ENCODE measurements around the gene CRYBG1. TPM values are rescaled to one million over a fixed set of nuclear protein-coding genes. Genes with fewer than 3 reads are reported as not detected.

CRYBG1 gene
- total RNA-seq, 2 donors from 2014 or later, result 2.5 to 2.7 TPM

- WGBS, 2 experiments (ENCODE audit: insufficient coverage in 1 of 2, insufficient read length in 1 of 2), result 85 to 95% methylated on average over 5 of the region's 5 CpGs
- Mint-ChIP-seq H3K27ac (no peak overlapping the region), H3K4me1 (peaks cover 1% of the 10 kb centered on the region), H3K4me3 (no peak overlapping the region), H3K36me3 (ENCODE audit: low read depth) (no peaks in the 10 kb centered on the region), H3K9me3 (no peaks in the 10 kb centered on the region), H3K27me3 (ENCODE audit: insufficient read depth) (no peaks in the 10 kb centered on the region)
- no peaks in the 10 kb centered on the region for H3K9me3 ChIP-seq (ENCODE audit: control insufficient read depth, low read length)
- H3K36me3 ChIP-seq (ENCODE audit: control insufficient read depth, insufficient read depth, low read length), result no peaks in the 10 kb centered on the region
- TF ChIP-seq, protein P1, sequence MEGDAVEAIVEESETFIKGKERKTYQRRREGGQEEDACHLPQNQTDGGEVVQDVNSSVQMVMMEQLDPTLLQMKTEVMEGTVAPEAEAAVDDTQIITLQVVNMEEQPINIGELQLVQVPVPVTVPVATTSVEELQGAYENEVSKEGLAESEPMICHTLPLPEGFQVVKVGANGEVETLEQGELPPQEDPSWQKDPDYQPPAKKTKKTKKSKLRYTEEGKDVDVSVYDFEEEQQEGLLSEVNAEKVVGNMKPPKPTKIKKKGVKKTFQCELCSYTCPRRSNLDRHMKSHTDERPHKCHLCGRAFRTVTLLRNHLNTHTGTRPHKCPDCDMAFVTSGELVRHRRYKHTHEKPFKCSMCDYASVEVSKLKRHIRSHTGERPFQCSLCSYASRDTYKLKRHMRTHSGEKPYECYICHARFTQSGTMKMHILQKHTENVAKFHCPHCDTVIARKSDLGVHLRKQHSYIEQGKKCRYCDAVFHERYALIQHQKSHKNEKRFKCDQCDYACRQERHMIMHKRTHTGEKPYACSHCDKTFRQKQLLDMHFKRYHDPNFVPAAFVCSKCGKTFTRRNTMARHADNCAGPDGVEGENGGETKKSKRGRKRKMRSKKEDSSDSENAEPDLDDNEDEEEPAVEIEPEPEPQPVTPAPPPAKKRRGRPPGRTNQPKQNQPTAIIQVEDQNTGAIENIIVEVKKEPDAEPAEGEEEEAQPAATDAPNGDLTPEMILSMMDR (conservative IDR thresholded peaks at IDR 0.05), result no peak
- no peaks in the 10 kb centered on the region for H3K27me3 ChIP-seq (ENCODE audit: control insufficient read depth, insufficient read depth, low read length, poor library complexity, severe bottlenecking)
- H3K9ac ChIP-seq (ENCODE audit: extremely low read depth, low read length, poor library complexity, severe bottlenecking), result no peak overlapping the region
- no peaks in the 10 kb centered on the region for H3K4me1 ChIP-seq (ENCODE audit: control insufficient read depth, insufficient read depth, low read length)
- no peak overlapping the region for H3K27ac ChIP-seq (ENCODE audit: low read depth, low read length)
- DNase-seq, result no peak
- H3K4me3 ChIP-seq (ENCODE audit: low read length), result no peak overlapping the region
These were observed 211.9 kb downstream of the CRYBG1 start for GRCh38 chr6:106572436-106572835.

GRCh38 chr6:106572875-106573585 is 212.5 kb downstream of the CRYBG1 start:
- no peaks in the 10 kb centered on the region for H3K36me3 ChIP-seq (ENCODE audit: control insufficient read depth, insufficient read depth, low read length)
- H3K4me3 ChIP-seq (ENCODE audit: low read length), result no peak overlapping the region
- Mint-ChIP-seq H3K27me3 (ENCODE audit: insufficient read depth) (no peaks in the 10 kb centered on the region), H3K4me3 (no peak overlapping the region), H3K4me1 (peaks cover 1% of the 10 kb centered on the region), H3K36me3 (ENCODE audit: low read depth) (no peaks in the 10 kb centered on the region), H3K27ac (peak overlapping the region; percentile 33), H3K9me3 (no peaks in the 10 kb centered on the region)
- 90 to 92% methylated on average over 4 to 6 of the region's 6 CpGs for WGBS, 2 experiments (ENCODE audit: insufficient coverage in 1 of 2, insufficient read length in 1 of 2)
- H3K27me3 ChIP-seq (ENCODE audit: control insufficient read depth, insufficient read depth, low read length, poor library complexity, severe bottlenecking), result no peaks in the 10 kb centered on the region
- no peaks in the 10 kb centered on the region for H3K9me3 ChIP-seq (ENCODE audit: control insufficient read depth, low read length)
- no peak for DNase-seq
- no peak overlapping the region for H3K9ac ChIP-seq (ENCODE audit: extremely low read depth, low read length, poor library complexity, severe bottlenecking)
- H3K27ac ChIP-seq (ENCODE audit: low read depth, low read length), result no peak overlapping the region
- TF ChIP-seq, protein P1 (conservative IDR thresholded peaks at IDR 0.05), result no peak
- H3K4me1 ChIP-seq (ENCODE audit: control insufficient read depth, insufficient read depth, low read length), result no peaks in the 10 kb centered on the region

DNA sequence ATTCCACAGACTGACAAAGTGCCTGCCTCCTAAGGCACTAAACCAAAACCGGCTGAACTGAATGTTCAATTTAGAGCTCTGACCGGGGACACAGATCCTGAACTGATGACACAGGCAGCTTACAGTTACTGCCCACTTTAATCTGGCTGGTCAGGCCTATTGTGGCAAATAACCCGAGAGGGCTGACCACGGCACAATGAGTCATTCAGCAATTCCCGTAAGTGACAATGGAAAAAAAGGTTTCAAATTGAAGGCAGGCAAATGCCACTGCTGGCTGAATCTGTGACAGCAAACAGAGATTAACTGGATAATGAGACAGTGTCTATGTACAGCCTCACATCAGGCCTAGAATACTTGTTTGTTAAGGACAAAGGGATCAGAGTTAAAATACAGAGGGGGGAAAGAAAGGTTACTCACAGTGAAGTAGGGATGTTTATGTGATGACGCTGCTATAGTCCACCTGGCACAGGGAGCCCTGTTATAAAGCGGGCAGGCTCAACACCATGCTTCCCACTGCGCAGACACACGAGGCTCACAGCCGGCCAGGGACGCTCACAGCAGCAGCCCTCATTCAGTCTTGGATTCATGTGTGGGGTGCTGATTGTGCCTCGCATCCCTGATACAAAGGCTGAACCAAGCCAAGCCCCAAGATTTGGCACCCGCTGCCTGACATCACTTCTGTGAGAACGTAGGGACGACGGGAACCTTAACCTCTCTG is 214.4 kb downstream of the CRYBG1 start:
- H3K4me3 ChIP-seq (ENCODE audit: low read length), result no peak overlapping the region
- Mint-ChIP-seq H3K4me3 (no peak overlapping the region), H3K4me1 (peaks cover 1% of the 10 kb centered on the region), H3K27ac (no peak overlapping the region), H3K9me3 (no peaks in the 10 kb centered on the region), H3K36me3 (ENCODE audit: low read depth) (no peaks in the 10 kb centered on the region), H3K27me3 (ENCODE audit: insufficient read depth) (no peaks in the 10 kb centered on the region)
- no peak overlapping the region for H3K9ac ChIP-seq (ENCODE audit: extremely low read depth, low read length, poor library complexity, severe bottlenecking)
- no peak overlapping the region for H3K27ac ChIP-seq (ENCODE audit: low read depth, low read length)
- DNase-seq, result no peak
- TF ChIP-seq, protein P1 (conservative IDR thresholded peaks at IDR 0.05), result no peak
- H3K36me3 ChIP-seq (ENCODE audit: control insufficient read depth, insufficient read depth, low read length), result no peaks in the 10 kb centered on the region
- no peaks in the 10 kb centered on the region for H3K4me1 ChIP-seq (ENCODE audit: control insufficient read depth, insufficient read depth, low read length)
- no peaks in the 10 kb centered on the region for H3K27me3 ChIP-seq (ENCODE audit: control insufficient read depth, insufficient read depth, low read length, poor library complexity, severe bottlenecking)
- no peaks in the 10 kb centered on the region for H3K9me3 ChIP-seq (ENCODE audit: control insufficient read depth, low read length)
- WGBS, 2 experiments (ENCODE audit: insufficient coverage in 1 of 2, insufficient read length in 1 of 2), result 88 to 91% methylated on average over 12 to 16 of the region's 16 CpGs

All from endodermal cell (in vitro differentiated cells).